Lower leg skin (tissue), 3 donors: Measurements from ENCODE around the gene MCFD2.

Experiments used
- POLR2A ChIP-seq, 2 donors: fragments of 450-650 bp; IDR thresholded peaks; one replicate each; pipeline ENCODE4 v1.6.1; 2016 to 2017; ENCODE audit warnings: antibody characterized with exemption in 2 of 2, mild to moderate bottlenecking in 1 of 2, moderate library complexity in 1 of 2
- TF ChIP-seq, protein P1 (sequence below), 3 donors: fragments of 450-650 bp; IDR thresholded peaks; one replicate each; pipeline ENCODE4 v1.5.1; 2016; ENCODE audit warnings: antibody characterized with exemption in 3 of 3, mild to moderate bottlenecking in 3 of 3, moderate library complexity in 2 of 3

DNA sequence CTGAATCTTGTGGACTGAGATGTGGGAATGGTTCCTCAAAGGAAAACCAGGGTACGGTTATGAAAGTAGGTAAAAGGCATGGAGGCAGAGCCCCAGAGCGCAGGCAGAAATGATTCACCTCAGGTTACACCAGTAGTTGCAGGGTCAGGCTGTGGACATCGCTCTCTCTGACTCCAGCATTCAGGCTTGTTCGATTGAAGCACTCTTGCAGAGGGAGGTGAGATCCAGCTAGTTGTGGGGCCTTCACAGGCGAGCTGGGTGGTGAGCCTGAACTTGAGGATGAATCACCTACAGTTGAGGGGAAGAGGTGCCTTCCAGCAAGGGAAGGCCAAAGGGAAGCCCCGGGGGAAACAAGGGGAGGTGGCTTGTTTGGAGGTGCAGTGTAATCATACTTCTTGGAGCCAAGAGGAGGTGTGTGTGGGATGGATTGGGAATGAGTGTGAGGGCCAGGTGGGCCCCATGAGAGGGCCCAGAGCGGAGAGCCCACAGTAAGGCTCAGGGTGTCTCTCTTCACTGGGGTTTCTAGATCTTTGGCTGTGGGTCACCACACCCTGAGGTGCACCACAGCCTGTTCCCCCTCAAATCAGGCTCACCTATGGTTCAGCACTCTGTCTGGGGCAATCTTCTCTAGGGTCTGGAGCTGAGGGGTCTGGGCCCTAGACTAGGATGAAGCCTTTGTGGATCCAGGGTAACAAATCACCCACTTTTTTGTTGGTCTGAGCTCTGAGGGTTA is 48.5 kb upstream of the MCFD2 start:
- TF ChIP-seq, protein P1, sequence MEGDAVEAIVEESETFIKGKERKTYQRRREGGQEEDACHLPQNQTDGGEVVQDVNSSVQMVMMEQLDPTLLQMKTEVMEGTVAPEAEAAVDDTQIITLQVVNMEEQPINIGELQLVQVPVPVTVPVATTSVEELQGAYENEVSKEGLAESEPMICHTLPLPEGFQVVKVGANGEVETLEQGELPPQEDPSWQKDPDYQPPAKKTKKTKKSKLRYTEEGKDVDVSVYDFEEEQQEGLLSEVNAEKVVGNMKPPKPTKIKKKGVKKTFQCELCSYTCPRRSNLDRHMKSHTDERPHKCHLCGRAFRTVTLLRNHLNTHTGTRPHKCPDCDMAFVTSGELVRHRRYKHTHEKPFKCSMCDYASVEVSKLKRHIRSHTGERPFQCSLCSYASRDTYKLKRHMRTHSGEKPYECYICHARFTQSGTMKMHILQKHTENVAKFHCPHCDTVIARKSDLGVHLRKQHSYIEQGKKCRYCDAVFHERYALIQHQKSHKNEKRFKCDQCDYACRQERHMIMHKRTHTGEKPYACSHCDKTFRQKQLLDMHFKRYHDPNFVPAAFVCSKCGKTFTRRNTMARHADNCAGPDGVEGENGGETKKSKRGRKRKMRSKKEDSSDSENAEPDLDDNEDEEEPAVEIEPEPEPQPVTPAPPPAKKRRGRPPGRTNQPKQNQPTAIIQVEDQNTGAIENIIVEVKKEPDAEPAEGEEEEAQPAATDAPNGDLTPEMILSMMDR (IDR thresholded peaks at IDR 0.05), result no peak
- no peak for TF ChIP-seq POLR2A (IDR thresholded peaks at IDR 0.05)
